Keratinocyte (primary cell): ENCODE measurements around the gene ADGRD1. TPM values are rescaled to one million over a fixed set of nuclear protein-coding genes. Genes with fewer than 3 reads are reported as not detected.

ENCODE experiments used
- DNase-seq: peaks from one replicate; pipeline ENCODE4 v3.0.0-alpha.2; 2011; ENCODE audit warnings: low read depth, missing footprints, low spot score
- FAIRE-seq: peaks from 2 replicates; lab custom pipeline; 2011; peaks lifted over from hg19 to GRCh38; lab: Jason Lieb, UNC
- H2AFZ ChIP-seq: 2 replicates; pipeline ENCODE4 v1.6.0; 2012; ENCODE audit warnings: low read length, control low read depth, inconsistent platforms; ENCODE audit not compliant: control insufficient read depth
- H3K27ac ChIP-seq: 2 replicates; pipeline ENCODE4 v1.5.1; 2011; ENCODE audit warnings: low read length; ENCODE audit not compliant: control insufficient read depth, insufficient read depth
- H3K27me3 ChIP-seq: 3 replicates; pipeline ENCODE4 v1.6.0; 2011; ENCODE audit warnings: low read length; ENCODE audit not compliant: control insufficient read depth, insufficient read depth; ENCODE audit errors: extremely low read depth
- H3K36me3 ChIP-seq, 2 experiments: 2 replicates in 1 of 2; 3 replicates in 1 of 2; pipeline ENCODE4 v1.5.1; 2011; ENCODE audit warnings: low read length in 2 of 2, mild to moderate bottlenecking in 1 of 2; ENCODE audit not compliant: control insufficient read depth in 2 of 2, insufficient read depth in 2 of 2; ENCODE audit errors: extremely low read depth in 1 of 2
- H3K4me1 ChIP-seq: 3 replicates; pipeline ENCODE4 v1.5.1; 2011; ENCODE audit warnings: low read length; ENCODE audit not compliant: control insufficient read depth, insufficient read depth; ENCODE audit errors: extremely low read depth
- H3K4me2 ChIP-seq: 3 replicates; pipeline ENCODE4 v1.6.0; 2011; ENCODE audit warnings: low read depth, low read length; ENCODE audit not compliant: control insufficient read depth, insufficient read depth; ENCODE audit errors: extremely low read depth
- H3K4me3 ChIP-seq, 3 experiments: fragments of 200-600 bp in 1 of 3; sonication (generic) in 1 of 3; 2 replicates in 2 of 3; 3 replicates in 1 of 3; pipeline ENCODE4 v1.5.1; 2011 to 2016; ENCODE audit warnings: low read length in 3 of 3, mild to moderate bottlenecking in 3 of 3, control low read depth in 2 of 3, inconsistent platforms in 1 of 3, low read depth in 1 of 3, mixed read lengths in 1 of 3, mixed run types in 1 of 3, moderate library complexity in 1 of 3; ENCODE audit not compliant: control insufficient read depth in 2 of 3, insufficient read depth in 2 of 3; ENCODE audit errors: extremely low read depth in 1 of 3
- H3K79me2 ChIP-seq: 2 replicates; pipeline ENCODE4 v1.6.0; 2012; ENCODE audit warnings: low read length; ENCODE audit not compliant: control insufficient read depth, insufficient read depth
- H3K9ac ChIP-seq: 3 replicates; pipeline ENCODE4 v1.6.0; 2011; ENCODE audit warnings: low read length; ENCODE audit not compliant: control insufficient read depth, insufficient read depth; ENCODE audit errors: extremely low read depth
- H3K9me1 ChIP-seq: 3 replicates; pipeline ENCODE4 v1.6.0; 2011; ENCODE audit warnings: low read length; ENCODE audit not compliant: control insufficient read depth, insufficient read depth; ENCODE audit errors: extremely low read depth
- H3K9me3 ChIP-seq: 2 replicates; pipeline ENCODE4 v1.5.1; 2012; ENCODE audit warnings: low read depth, low read length; ENCODE audit not compliant: control insufficient read depth
- H4K20me1 ChIP-seq: 3 replicates; pipeline ENCODE4 v1.6.0; 2011; ENCODE audit warnings: low read length; ENCODE audit not compliant: control insufficient read depth, insufficient read depth; ENCODE audit errors: extremely low read depth
- CTCF ChIP-seq, 3 experiments: IDR thresholded peaks in 1 of 3; conservative IDR thresholded peaks in 1 of 3; optimal IDR thresholded peaks in 1 of 3; 2 replicates in 2 of 3; 3 replicates in 1 of 3; pipeline versions ENCODE3 to v1.5.1; 2011; ENCODE audit warnings: low read length in 3 of 3, mild to moderate bottlenecking in 3 of 3, moderate library complexity in 2 of 3, control low read depth in 1 of 3, inconsistent platforms in 1 of 3; ENCODE audit not compliant: insufficient read depth in 2 of 3; ENCODE audit errors: extremely low read depth in 1 of 3
- EZH2 ChIP-seq: IDR thresholded peaks from one replicate; pipeline ENCODE4 v1.6.1; 2012; ENCODE audit warnings: inconsistent platforms, mild to moderate bottlenecking, low read length, moderate library complexity
- dilution Hi-C: fragments of 300-500 bp; cut with MboI; formaldehyde crosslinking; loops from one replicate; pipeline ENCODE4 v1.7.0; 2020; ENCODE audit warnings: low sequenced_read_pairs; ENCODE audit not compliant: extremely low pct_ligation_motif_present
- polyA plus RNA-seq, 5 experiments: library from polyadenylated mRNA; depleted of rRNA in 3 of 5; stranded (reverse) in 3 of 5; stranded (forward) in 1 of 5; unstranded in 1 of 5; fragments of >200 nt; gene quantifications; 1 replicate in 1 of 5; 2 replicates in 3 of 5; 3 replicates in 1 of 5; pipeline versions ENCODE4 v1.2.1 to v1.2.3, GENCODE V29; 2011 to 2012; ENCODE audit warnings: missing spikeins in 2 of 5, low read depth in 1 of 5, low replicate concordance in 1 of 5

The ADGRD1 gene
- polyA plus RNA-seq, 1 donor (not counting 4 experiments of a cell fraction or from before 2014, with no cell fraction given): not detected

- Histone ChIP-seq H3K4me1 (no peaks in the 10 kb centered on the region), H3K4me2 (no peak overlapping the region), H3K9ac (no peak overlapping the region), H3K27me3 (peaks cover 5% of the 10 kb centered on the region), H3K4me3 (no peak overlapping the region), H3K36me3 (no peaks in the 10 kb centered on the region), H2AFZ (no peak overlapping the region), H3K9me3 (peaks cover 6% of the 10 kb centered on the region), H3K27ac (no peak overlapping the region), H4K20me1 (no peaks in the 10 kb centered on the region), H3K79me2 (no peaks in the 10 kb centered on the region), H3K9me1 (no peaks in the 10 kb centered on the region)
- DNase-seq: no peak
- dilution Hi-C loops: no loop called here
- FAIRE-seq: no peak
- TF ChIP-seq CTCF (optimal IDR thresholded peaks at IDR 0.05 in 1 of 3, IDR thresholded peaks at IDR 0.05 in 1 of 3, conservative IDR thresholded peaks at IDR 0.05 in 1 of 3; ENCODE audit: extremely low read depth in 1 of 3, insufficient read depth in 2 of 3, low read length in 3 of 3): no peak
- no peak for TF ChIP-seq EZH2
Measured at GRCh38 chr12:131038961-131039950, 85.5 kb downstream of the ADGRD1 start.

- Histone ChIP-seq H3K36me3 (no peaks in the 10 kb centered on the region), H3K9me1 (no peaks in the 10 kb centered on the region), H3K27ac (no peak overlapping the region), H2AFZ (no peak overlapping the region), H3K9me3 (peaks cover 7% of the 10 kb centered on the region), H3K9ac (no peak overlapping the region), H3K27me3 (peaks cover 5% of the 10 kb centered on the region), H4K20me1 (no peaks in the 10 kb centered on the region), H3K4me1 (no peaks in the 10 kb centered on the region), H3K4me3 (no peak overlapping the region), H3K79me2 (no peaks in the 10 kb centered on the region), H3K4me2 (no peak overlapping the region)
- no peak for TF ChIP-seq EZH2
- no peak for TF ChIP-seq CTCF (optimal IDR thresholded peaks at IDR 0.05 in 1 of 3, IDR thresholded peaks at IDR 0.05 in 1 of 3, conservative IDR thresholded peaks at IDR 0.05 in 1 of 3; ENCODE audit: extremely low read depth in 1 of 3, insufficient read depth in 2 of 3, low read length in 3 of 3)
- DNase-seq: no peak
- dilution Hi-C loops: no loop called here
- FAIRE-seq: no peak
Measured at GRCh38 chr12:131040491-131040890, 86.8 kb downstream of the ADGRD1 start.
